Measurements from ENCODE around the gene ZNF414. TPM values are rescaled to one million over a fixed set of nuclear protein-coding genes. Genes with fewer than 3 reads are reported as not detected.

Gene ZNF414
- total RNA-seq, 1 experiment from 2014 or later: 7.0 TPM

DNA sequence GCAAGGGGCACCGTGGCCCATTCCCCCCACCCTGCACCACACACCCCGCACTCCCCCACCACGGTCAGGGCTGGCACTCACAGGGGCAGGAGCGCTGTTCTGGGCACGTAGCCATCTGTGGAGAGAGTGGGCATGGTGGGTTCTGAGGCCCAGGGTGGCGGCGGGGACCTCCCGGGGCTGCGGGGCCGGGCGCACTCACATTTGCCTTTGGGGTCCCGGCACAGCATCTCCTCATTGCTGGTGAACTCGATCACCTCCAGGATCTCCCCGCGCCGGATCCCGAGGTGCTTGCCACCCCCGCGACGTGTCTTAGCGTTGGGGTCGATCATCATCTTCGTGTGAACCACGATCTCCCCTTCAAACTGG lies 23.6 kb downstream of the ZNF414 start:
- no peak for DNase-seq (ENCODE audit: low spot score)

DNA sequence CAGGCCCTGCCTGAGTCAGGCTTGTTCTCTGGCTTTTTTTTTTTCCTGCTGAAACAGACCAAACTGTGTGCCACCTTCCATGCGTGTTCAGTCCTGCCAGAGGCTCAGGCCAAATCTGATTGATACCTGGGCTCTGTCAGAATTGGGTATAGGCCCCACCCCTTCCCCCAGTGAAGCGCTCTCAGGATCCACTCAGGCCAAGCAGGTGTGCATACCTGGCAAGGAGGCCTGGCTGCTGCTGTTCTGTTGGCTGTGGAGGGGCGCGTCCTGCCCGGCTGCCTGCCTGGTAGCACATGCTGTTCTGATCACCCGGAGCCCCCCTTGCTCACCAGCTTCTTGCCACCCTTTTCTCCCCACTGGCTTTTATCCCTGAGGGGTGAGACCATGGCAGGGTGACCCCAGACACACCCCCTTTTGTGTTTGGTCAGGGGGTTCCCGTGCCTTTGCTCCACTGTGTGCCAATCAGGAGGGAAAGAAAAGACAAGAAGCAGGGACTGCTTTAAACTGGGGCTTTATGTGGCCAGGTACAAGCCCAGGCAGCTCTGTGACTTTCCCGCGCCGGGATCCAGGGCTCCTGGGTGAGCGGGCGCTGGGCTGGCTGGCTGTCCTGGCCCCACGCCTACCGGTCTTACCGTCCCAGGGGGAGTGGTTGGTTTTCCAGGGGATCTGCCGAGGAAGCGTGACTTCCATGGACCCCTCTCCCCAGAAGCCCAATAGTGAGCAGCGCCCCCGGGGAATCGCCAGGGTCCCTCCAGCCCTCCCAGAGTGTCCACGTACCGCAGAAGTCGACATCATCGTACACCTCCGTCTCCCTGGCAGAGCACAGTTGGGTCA lies 24.2 kb downstream of the ZNF414 start:
- no peak for DNase-seq (ENCODE audit: low spot score)

DNA sequence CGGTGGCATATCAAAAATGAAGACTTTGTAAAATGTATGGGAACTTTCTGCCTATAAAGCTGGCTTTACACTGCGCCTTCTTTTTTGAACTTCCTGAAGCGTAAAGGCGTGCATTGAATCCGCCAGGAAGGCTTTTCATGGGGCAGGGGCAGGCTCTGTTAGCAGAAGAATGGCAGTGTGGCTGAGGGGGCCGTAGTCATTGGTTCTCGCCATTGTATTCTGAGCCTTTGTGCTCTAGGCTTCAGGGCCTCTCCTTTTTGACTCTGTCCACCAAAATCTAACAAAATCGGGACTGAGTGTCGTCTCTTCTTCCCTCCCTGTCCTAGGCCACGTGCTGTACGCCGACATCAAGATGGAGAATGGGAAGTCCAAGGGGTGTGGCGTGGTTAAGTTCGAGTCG lies 25.6 kb downstream of the ZNF414 start:
- no peak for DNase-seq (ENCODE audit: low spot score)

DNA sequence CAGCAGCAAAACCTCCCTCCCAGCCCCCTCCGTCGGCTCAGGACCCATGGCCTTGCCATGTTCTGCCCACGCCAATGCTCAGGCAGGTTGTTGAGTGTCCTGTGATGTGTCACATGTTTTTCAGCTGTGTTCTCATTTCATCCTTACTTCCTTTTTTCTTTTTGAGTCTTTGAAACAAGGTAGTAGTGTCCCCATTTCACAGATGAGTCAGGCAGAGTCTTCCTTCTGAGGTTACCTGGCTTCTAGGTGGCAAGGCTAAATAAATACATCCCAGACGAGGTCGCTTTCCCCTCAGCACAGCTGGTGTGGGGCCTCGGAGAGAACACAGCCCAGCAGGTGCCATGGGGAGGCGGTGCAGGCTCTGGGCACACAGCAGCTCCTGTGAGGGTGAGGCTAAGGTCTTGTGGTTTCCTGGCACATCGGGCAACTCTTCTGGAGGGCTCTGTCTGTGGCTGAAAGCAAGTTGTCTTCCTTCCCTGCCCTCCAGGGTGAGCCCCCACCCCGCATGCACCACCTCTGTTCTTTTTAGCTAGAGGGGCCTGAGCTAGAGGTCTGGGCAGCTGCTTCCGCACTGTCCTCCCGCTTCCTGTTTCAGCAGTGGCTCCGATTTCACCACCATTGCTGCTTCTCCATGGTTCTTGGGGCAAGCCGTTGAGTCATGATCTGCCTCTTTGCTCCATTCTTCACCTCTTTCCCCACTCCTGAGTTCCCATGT lies 26.7 kb downstream of the ZNF414 start:
- no peak for DNase-seq (ENCODE audit: low spot score)

DNA sequence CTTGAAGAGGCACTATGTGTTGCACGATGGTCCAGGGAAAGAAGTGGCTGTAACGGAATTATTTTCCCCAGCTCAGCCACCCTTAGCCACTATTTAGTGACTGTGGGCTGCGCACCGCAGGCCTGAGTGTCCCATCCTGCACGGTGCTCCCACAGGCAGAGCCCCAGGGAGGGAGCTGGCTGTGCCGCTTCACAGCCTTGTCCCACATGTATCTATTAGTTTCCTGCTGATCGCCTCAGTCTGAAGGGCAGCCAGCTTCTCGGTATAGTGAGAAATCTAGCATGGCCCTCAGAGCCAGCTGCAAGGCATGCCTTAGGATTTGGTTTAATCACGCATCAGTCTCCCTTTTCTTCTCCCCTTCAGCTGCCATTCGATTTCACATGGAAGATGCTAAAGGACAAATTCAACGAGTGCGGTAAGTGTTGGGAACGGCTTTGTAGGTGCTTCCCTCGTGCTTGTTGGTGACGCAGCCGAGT lies 27.3 kb downstream of the ZNF414 start:
- no peak for DNase-seq (ENCODE audit: low spot score)

DNA sequence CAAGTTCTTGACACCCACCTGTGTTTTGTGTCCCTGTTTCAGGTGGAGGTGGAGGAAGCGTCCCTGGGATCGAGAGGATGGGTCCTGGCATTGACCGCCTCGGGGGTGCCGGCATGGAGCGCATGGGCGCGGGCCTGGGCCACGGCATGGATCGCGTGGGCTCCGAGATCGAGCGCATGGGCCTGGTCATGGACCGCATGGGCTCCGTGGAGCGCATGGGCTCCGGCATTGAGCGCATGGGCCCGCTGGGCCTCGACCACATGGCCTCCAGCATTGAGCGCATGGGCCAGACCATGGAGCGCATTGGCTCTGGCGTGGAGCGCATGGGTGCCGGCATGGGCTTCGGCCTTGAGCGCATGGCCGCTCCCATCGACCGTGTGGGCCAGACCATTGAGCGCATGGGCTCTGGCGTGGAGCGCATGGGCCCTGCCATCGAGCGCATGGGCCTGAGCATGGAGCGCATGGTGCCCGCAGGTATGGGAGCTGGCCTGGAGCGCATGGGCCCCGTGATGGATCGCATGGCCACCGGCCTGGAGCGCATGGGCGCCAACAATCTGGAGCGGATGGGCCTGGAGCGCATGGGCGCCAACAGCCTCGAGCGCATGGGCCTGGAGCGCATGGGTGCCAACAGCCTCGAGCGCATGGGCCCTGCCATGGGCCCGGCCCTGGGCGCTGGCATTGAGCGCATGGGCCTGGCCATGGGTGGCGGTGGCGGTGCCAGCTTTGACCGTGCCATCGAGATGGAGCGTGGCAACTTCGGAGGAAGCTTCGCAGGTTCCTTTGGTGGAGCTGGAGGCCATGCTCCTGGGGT lies 28.2 kb downstream of the ZNF414 start:
- no peak for DNase-seq (ENCODE audit: low spot score)

DNA sequence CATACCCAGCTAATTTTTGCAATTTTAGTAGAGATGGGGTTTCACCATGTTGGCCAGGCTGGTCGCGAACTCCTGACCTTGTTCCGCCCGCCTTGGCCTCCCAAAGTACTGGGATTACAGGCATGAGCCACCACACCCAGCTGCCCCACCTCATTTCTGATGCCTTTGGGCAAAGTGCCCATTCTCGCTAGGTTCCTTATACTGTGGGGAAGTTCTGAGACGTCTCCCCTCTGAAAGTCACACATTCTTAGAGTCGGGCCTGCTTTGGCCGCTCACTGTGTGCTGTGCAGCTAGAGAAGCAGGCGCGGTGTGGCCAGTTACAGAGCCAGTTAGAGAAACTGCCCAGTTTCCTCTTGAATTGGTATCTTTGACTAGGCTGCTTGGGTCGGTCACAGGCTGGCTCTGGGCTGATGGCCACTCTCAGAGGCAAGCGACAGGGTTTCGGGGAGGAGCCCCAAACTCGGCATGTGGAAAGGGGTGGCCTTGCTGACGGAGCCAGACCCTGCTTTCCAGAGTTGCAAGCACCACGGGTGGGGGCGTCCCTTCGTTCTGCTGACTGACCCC lies 29.6 kb downstream of the ZNF414 start:
- no peak for DNase-seq (ENCODE audit: low spot score)

DNA sequence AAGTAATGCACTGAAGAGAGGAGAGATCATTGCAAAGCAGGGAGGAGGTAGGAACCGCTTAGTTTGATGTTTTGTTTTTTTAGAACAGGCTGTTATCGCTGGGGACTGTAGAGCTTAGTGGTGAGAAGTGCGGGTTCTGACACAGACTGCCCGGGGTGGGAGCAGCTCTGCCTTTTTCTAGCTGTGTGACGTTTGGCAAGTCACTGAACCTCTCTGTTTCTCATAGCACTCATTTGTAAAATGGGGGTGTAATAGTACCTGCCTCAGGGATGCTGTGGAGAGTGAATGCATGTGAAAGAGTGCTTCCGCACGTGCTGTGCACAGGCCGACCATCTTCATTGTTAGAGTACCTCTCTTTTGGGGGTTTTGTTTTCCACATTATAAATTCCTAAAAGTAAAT lies 30.8 kb downstream of the ZNF414 start:
- no peak for DNase-seq (ENCODE audit: low spot score)

DNA sequence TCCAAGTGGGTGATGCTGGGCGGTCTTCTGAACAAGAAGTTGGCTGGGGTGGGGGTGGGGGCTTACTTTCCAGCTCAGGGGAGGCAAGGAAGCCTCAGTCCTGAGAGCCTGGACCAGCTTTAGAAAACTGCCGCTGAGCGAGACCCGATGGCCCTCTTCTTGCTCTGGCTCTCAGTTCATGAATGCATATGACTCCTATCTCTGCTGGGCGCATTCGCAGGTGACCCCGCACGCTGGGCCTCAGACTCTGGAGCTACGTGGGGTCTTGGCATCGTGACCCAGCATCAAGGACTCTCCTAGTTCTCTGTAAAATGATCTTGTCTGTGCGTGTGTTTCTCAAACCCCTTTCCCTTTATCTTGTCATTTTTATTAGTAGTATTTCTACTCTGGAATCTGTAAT lies 31.3 kb downstream of the ZNF414 start:
- no peak for DNase-seq (ENCODE audit: low spot score)

DNA sequence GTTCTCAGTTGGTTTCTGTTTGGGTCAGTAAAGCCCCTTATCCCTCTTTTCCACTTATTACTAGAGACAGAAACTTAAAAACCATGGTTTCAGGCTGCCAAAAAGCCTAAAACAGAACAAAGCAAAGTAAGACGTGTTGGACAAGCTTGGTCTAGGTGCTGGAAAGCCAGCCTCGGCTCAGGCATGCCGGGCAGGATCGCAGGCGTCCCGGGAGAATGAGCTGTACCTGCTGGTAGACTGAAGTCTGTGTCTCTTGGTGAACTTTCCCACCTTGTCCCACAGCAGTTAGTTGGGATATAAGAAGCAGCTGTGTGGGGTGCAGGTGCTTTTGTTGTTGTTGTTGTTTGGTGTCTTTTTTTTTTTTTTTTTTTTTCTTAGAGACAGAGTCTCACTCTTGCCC lies 32.4 kb downstream of the ZNF414 start:
- no peak for DNase-seq (ENCODE audit: low spot score)

DNA sequence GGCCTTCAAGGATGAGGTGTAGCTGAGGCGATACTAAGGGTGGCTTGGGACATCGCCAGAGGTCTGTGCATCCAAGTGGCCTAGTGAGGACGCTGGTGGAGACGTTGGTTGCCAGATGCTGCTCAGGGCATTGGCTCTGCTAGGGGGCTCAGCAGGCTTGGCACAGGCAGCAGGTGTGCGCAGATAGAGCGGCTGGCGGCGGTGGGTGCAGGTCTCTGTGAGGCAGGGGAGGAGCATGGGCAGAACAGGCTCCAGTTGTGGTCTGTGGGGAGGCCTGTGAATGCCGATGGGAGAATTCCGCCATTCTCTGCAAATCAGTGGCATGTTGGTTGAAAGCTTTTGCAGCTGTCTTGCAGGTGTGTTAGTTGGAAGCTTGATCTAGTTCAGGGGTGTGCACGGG lies 32.8 kb downstream of the ZNF414 start:
- DNase-seq (ENCODE audit: low spot score): no peak

DNA sequence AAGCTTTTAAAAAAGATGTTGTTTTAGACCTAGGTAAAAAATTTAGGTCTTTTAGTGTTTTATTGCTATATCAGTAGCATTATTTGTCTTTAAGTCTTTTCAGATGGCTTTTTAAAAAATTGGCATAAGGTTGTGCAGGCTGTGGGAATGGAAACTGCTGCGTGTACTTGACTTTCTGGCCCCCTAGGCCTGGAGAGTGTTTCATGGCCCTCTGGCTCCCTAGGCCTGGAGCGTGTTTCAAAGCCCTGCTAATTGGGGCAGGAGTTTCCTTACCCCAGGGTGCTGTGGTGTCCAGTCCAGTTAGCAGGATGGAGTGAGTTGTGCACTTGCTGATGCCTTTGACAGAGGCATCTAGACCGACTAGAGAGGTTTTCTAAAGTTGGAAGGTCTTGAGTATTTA lies 35.4 kb downstream of the ZNF414 start:
- no peak for DNase-seq (ENCODE audit: low spot score)

DNA sequence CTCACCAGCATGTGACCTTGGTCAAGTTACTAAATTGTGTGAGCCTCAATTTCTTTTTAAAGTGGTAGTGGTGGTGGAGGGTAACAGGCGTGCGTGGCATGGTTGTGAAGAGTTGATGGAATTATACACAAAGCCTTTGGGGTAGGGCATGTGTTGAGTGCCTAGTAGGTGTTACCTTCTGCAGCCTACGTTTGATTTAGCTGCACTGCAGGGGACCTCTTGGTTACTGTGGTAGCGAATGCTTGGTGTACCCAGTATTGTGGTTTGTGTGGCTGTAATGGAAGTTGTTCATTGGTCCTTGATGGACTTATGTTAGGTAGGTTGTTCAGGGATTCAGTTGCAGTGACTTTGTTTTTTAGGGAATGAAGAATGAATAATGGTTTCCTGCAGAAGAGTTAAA lies 36.1 kb downstream of the ZNF414 start:
- DNase-seq (ENCODE audit: low spot score): no peak

DNA sequence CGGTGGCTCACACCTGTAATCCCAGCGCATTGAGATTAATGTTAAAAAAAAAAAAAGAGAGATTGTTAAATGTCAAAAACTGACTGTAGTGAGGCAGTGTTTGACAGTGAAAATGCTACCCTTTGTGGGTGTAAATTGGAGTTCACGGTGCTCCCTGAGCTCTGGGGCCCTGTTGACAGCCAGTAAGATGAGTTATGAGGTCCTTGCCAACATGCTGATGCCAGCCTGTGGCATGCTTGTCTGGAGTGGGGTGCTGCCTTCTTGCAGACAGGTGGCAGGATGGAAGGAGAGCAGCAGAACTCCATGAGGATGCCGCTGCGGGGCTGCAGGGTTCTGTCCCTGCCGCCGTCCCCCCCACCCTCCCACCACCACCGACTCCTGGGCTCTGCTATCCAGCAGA lies 37.4 kb downstream of the ZNF414 start:
- no peak for DNase-seq (ENCODE audit: low spot score)

DNA sequence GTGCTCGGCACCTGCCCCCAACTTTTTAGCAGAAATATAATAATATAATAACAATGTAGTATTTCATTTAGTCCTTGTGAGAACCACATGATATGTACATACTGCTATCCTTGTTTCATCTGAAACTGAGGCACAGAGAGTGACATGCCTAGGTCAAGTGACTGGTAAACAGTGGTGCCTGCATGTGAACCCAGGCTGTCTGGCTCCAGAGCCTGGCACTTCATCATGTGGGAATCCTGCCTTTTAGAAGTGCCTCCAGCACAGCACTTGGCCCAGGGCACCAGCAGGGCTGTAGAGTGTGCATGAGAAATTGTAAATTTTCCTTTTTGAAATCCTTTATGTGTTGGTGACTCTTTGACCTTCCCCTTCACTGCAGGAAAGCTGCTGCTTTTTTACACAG lies 39.0 kb downstream of the ZNF414 start:
- no peak for DNase-seq (ENCODE audit: low spot score)

DNA sequence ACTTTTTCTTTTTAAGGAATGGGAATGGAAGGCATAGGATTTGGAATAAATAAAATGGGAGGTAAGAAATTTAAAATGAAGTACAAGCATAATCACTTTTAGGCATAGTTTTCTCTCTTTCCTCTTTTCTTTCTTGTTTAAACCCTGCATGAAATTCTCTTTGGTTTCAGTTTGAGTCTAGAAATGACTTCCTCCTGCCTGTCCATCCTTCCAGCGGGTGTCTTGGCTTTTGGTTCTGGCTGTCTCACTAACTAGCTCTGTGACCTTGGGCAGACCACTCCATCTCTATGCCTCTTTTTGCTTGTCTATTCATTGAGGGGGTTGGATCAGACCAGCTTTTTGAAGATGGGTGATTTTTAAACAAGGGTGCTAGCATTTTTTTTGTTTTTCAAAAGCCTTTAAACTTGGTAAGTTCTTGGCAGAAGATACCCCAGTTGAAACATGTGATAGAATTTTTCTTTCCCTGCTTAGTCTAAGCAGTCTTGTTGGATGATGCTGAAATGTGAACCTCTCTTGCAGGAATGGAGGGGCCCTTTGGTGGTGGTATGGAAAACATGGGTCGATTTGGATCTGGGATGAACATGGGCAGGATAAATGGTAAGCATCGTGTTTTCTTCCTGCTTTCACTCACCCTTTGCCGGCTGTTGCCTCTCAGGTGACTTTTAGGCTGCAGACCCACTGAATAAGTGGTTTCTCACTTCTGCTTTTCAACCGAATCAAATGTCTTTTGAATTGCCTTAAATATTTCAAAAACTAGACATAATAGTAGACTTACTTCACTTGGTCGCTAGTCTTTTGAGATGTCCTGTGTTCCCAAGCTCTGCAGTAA lies 40.1 kb downstream of the ZNF414 start:
- DNase-seq (ENCODE audit: low spot score): no peak

DNA sequence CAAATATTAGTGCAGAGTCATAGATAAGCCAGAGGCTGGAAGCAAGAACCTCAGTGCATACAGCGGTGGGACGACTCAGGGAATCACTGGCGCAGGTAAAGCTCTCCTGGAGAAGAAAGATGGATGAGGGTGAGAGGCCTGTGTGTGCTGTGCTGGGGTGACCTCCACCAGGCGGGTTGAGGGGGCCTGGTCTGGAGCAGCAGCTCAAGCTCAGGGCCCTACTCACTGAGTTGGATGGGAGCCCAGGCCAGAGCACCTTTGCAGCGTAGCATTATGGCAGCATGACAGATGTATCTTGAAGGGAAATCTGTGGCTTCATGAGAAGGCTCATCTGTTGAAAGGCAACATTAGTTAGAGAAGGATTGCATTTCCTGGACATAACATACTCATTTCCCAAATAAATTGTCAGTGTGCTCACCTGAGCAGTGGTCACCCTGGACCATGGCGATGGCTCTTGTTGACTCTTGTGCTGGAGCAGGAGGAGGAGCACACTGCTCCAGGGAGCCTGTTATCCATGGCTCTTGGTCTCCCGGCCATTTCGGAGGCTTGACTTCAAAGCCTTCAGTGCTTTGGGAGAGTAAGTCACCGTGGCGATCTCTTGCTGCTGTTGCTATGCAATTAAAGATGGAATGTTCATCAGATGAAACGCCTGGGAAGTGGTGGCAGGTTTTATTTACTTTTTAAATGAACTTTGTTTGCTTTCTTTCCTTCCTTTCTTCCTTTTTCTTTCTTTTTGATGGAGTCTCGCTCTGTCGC lies 44.2 kb downstream of the ZNF414 start:
- DNase-seq (ENCODE audit: low spot score): no peak

DNA sequence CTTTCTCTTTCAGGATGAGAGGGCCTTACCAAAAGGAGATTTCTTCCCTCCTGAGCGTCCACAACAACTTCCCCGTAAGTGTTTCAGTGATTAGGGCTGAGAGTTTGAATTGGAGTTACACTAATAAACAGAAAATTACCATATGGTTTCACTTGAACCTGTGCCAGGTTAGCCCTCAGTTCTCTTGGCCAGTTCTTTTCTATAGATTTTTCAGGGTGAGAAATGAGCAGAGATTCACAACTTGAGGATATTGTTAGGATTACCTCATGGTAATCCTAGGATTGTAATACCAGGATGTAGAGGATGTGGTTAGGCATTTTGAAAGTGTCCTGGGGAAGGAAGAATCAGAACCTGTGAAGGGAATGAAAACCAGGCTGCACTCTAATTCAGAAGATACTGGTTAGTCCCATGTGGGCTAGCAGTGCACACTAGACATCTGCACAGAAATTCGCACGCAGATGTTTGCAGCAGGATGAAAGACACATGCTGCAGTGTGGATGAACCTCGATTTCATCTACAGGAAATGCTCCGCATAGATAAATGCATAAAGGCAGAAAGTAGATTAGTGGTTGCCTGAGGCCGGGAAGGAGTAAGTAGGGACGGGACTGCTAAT lies 45.1 kb downstream of the ZNF414 start:
- no peak for DNase-seq (ENCODE audit: low spot score)

DNA sequence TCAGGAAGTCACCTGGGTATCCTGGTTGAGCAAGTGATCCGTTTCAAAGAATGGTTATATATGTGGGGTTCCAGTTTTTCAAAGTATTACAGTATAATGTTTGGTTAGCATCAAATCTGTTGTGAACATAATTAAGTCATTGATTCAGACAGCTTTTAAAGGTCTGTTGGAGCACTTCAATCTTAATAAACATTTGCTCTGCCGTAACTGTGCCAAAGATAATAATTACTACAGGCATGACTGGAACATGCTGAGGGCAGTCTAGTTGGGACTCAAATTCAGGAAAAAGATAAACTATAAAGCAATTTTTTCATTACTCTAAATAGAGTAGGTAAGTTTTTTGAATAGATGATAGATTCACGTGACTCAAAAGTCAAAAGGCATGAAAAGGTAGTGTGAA lies 45.8 kb downstream of the ZNF414 start:
- DNase-seq (ENCODE audit: low spot score): no peak

DNA sequence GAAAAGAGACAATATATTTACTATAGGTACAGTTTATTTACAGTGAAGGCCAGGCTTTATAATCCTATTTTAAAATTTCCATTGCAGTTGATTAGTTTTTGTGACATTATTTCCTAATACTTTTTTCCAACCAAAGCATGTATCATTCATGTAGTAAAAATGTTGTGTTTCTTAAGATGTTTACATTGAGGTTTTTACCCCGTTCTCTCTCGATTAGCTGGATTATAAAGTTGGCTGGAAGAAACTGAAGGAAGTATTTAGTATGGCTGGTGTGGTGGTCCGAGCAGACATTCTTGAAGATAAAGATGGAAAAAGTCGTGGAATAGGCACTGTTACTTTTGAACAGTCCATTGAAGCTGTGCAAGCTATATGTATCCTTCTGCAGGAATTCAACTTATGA lies 47.9 kb downstream of the ZNF414 start:
- no peak for DNase-seq (ENCODE audit: low spot score)
